ENCODE measurements around the gene GPR161. TPM values are rescaled to one million over a fixed set of nuclear protein-coding genes. Genes with fewer than 3 reads are reported as not detected.

Gene GPR161
- total and polyA plus RNA-seq, 2 experiments from 2014 or later: 11.8 to 14.2 TPM

DNA sequence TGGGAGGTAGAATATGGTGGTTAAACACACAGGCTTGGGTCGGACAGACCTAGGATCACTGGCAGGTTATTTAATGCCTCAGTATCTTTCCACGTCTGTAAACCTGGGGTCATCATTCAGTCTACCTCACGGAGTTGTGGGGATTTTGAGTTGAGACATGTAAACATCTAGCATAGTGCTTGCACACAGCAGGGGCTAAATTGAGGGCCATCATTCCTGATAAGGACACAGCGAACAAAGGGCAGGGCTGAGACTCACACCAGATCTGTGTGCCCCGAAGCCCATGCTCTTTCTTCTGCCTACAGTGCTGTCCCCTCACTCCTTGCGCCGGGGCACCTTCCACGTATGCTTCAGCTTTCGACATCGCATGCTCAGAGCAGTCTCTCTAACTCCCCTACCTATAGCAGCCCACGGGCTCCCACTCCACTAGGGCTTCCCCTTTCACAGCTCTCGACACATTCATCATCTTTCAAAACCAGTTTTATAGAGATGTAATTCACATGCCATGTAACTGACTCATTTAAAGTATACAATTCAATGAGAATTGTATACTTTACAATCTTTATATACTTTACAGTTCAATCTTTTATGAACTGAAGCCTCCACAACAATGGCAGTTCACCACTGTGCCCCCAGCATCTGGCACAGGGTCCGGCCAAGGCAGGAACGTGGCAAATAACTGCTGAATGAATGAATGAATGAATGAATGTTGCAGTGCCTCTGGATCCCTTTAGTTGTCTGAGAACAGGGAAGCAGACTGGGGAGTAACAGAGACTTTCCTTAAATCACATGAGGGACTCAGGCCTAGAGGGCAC, 48.0 kb downstream of the GPR161 start:
- TF ChIP-seq EZH2phosphoT487 (IDR thresholded peaks at IDR 0.05; ENCODE audit: insufficient read depth, low read depth) (no peak), EZH2 (IDR thresholded peaks at IDR 0.05; ENCODE audit: insufficient read depth, poor library complexity, severe bottlenecking) (no peak)
- Histone ChIP-seq H3K4me2 (ENCODE audit: unreplicated experiment) (no peak overlapping the region), H4K20me1 (ENCODE audit: insufficient read depth) (no peaks in the 10 kb centered on the region), H3K4me3 (no peak overlapping the region), H3K27me3 (replicated peaks; ENCODE audit: insufficient read depth) (no peaks in the 10 kb centered on the region), H3K79me2 (ENCODE audit: insufficient read depth) (no peaks in the 10 kb centered on the region), H3K9me2 (ENCODE audit: insufficient read depth) (no peaks in the 10 kb centered on the region), H2AFZ (no peak overlapping the region), H3K36me3 (ENCODE audit: low read depth) (no peaks in the 10 kb centered on the region; the same call in 1 of the 2 replicates), H3K27ac (no peak overlapping the region), H3K4me1 (ENCODE audit: insufficient read depth) (no peaks in the 10 kb centered on the region), H3F3A (ENCODE audit: insufficient read depth) (no peaks in the 10 kb centered on the region), H3K9ac (no peak overlapping the region), H3K9me3 (ENCODE audit: low read depth) (no peaks in the 10 kb centered on the region)
- WGBS, 2 experiments (ENCODE audit: low coverage in 1 of 2, low lambda C conversion rate in 2 of 2, missing lambda C conversion rate in 2 of 2): 96 to 97% methylated on average over 14 of the region's 14 CpGs
- DNase-seq: no peak
- in situ Hi-C loops (cut with MboI): no loop called here

DNA sequence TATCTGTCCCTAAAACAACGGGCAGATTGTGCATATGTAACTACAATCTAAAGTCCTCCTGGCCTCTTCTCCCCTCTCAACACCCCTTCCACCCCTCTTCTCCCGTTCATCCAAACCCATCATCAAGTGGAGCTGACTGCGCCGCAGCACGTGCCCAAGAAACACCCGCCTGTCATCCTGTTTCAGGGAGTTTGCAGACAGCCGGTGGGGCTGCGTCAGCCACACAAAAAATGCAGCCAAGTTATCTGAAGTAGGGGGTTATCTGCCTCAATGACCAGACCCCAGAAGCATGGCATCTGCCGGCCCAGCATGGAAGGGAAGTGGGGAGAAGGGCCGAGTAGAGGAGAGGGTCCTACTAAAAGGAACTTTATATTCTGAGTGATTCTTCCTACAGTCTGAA, 49.0 kb downstream of the GPR161 start:
- H3K36me3 ChIP-seq (ENCODE audit: low read depth): no peaks in the 10 kb centered on the region; the same call in 1 of the 2 replicates
- DNase-seq: no peak
- H4K20me1 ChIP-seq (ENCODE audit: insufficient read depth): no peaks in the 10 kb centered on the region
- H3K27ac ChIP-seq: no peak overlapping the region
- no peak overlapping the region for H2AFZ ChIP-seq
- H3K79me2 ChIP-seq (ENCODE audit: insufficient read depth): no peaks in the 10 kb centered on the region
- no peak for TF ChIP-seq EZH2phosphoT487 (IDR thresholded peaks at IDR 0.05; ENCODE audit: insufficient read depth, low read depth)
- no peak for TF ChIP-seq EZH2 (IDR thresholded peaks at IDR 0.05; ENCODE audit: insufficient read depth, poor library complexity, severe bottlenecking)
- no peak overlapping the region for H3K4me3 ChIP-seq
- no peak overlapping the region for H3K4me2 ChIP-seq (ENCODE audit: unreplicated experiment)
- 0 out of 2 replicates have a peak, but pooled peaks cover 4% of the 10 kb centered on the region for H3F3A ChIP-seq (ENCODE audit: insufficient read depth)
- WGBS, 2 experiments (ENCODE audit: low coverage in 1 of 2, low lambda C conversion rate in 2 of 2, missing lambda C conversion rate in 2 of 2): 96% methylated on average over 10 of the region's 10 CpGs
- H3K9ac ChIP-seq: no peak overlapping the region
- H3K4me1 ChIP-seq (ENCODE audit: insufficient read depth): no peaks in the 10 kb centered on the region
- in situ Hi-C loops (cut with MboI): no loop called here
- no peaks in the 10 kb centered on the region for H3K27me3 ChIP-seq (replicated peaks; ENCODE audit: insufficient read depth)
- H3K9me3 ChIP-seq (ENCODE audit: low read depth): no peaks in the 10 kb centered on the region
- H3K9me2 ChIP-seq (ENCODE audit: insufficient read depth): no peaks in the 10 kb centered on the region

GRCh38 chr1:168086438-168086837, 50.3 kb downstream of the GPR161 start:
- 85 to 86% methylated on average over 2 of the region's 2 CpGs for WGBS, 2 experiments (ENCODE audit: low coverage in 1 of 2, low lambda C conversion rate in 2 of 2, missing lambda C conversion rate in 2 of 2)
- H3K36me3 ChIP-seq (ENCODE audit: low read depth): no peaks in the 10 kb centered on the region; the same call in 1 of the 2 replicates
- in situ Hi-C loops (cut with MboI): no loop called here

DNA sequence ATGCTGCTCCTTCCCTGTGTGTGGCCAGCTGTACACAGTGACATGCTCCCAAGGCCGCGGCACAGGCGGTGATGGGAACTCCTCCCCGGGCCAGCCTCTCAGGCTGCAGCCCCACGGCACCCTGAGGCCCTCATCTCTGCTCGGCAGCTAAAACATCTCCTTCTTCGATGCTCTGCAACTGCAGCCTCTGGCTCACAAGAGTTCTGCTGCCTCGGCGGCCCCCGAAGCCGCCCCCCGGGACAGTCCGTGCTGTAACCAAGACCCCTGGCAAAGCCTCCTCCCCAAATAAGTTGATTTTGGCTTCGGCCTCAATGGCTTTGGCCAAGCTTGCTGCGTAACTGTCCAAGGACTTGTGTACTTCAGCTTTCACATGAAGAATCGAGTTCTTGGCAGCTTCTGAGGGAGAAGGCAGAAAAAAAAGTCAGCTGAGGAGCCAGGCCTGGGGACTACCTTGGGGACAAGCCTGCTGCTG, 51.3 kb downstream of the GPR161 start:
- H3K36me3 ChIP-seq (ENCODE audit: low read depth): no peaks in the 10 kb centered on the region; the same call in 1 of the 2 replicates
- in situ Hi-C loops (cut with MboI): no loop called here

More at GRCh38 chr1:168086438-168086837, 50.3 kb downstream of the GPR161 start:
- Histone ChIP-seq H3K9me2 (ENCODE audit: insufficient read depth) (no peaks in the 10 kb centered on the region), H3K27me3 (replicated peaks; ENCODE audit: insufficient read depth) (no peaks in the 10 kb centered on the region), H2AFZ (no peak overlapping the region), H3K4me3 (no peak overlapping the region), H3K9ac (no peak overlapping the region), H3F3A (ENCODE audit: insufficient read depth) (peaks cover 14% of the 10 kb centered on the region), H3K9me3 (ENCODE audit: low read depth) (no peaks in the 10 kb centered on the region), H3K79me2 (ENCODE audit: insufficient read depth) (no peaks in the 10 kb centered on the region), H3K4me1 (ENCODE audit: insufficient read depth) (peaks cover 7% of the 10 kb centered on the region), H3K27ac (no peak overlapping the region), H3K4me2 (ENCODE audit: unreplicated experiment) (no peak overlapping the region), H4K20me1 (ENCODE audit: insufficient read depth) (no peaks in the 10 kb centered on the region)
- DNase-seq: no peak
- no peak for TF ChIP-seq EZH2 (IDR thresholded peaks at IDR 0.05; ENCODE audit: insufficient read depth, poor library complexity, severe bottlenecking)
- TF ChIP-seq EZH2phosphoT487 (IDR thresholded peaks at IDR 0.05; ENCODE audit: insufficient read depth, low read depth): no peak

More for the DNA sequence above, 51.3 kb downstream of the GPR161 start:
- Histone ChIP-seq H4K20me1 (ENCODE audit: insufficient read depth) (no peaks in the 10 kb centered on the region), H3K9ac (no peak overlapping the region), H3K27ac (no peak overlapping the region), H2AFZ (no peak overlapping the region), H3K4me2 (ENCODE audit: unreplicated experiment) (no peak overlapping the region), H3K27me3 (replicated peaks; ENCODE audit: insufficient read depth) (no peaks in the 10 kb centered on the region), H3K79me2 (ENCODE audit: insufficient read depth) (no peaks in the 10 kb centered on the region), H3F3A (ENCODE audit: insufficient read depth) (peaks cover 22% of the 10 kb centered on the region), H3K9me3 (ENCODE audit: low read depth) (no peaks in the 10 kb centered on the region), H3K4me1 (ENCODE audit: insufficient read depth) (peaks cover 16% of the 10 kb centered on the region), H3K4me3 (no peak overlapping the region), H3K9me2 (ENCODE audit: insufficient read depth) (no peaks in the 10 kb centered on the region)
- WGBS, 2 experiments (ENCODE audit: low coverage in 1 of 2, low lambda C conversion rate in 2 of 2, missing lambda C conversion rate in 2 of 2): 44 to 48% methylated on average over 16 of the region's 16 CpGs
- no peak for DNase-seq
- no peak for TF ChIP-seq EZH2 (IDR thresholded peaks at IDR 0.05; ENCODE audit: insufficient read depth, poor library complexity, severe bottlenecking)
